ENCODE measurements around the gene PSMB7.

- TF ChIP-seq ESRRA (CRISPR knock-in tag; IDR thresholded peaks at IDR 0.05; ENCODE audit: low read depth) (no peak), ZNF512 (CRISPR knock-in tag; IDR thresholded peaks at IDR 0.05) (no peak), CTCF (CRISPR knock-in tag; IDR thresholded peaks at IDR 0.05) (no peak), POLR2AphosphoS5 (IDR thresholded peaks at IDR 0.05; ENCODE audit: low read depth, low read length) (no peak), ZKSCAN5 (CRISPR knock-in tag; IDR thresholded peaks at IDR 0.05) (no peak), ZNF121 (CRISPR knock-in tag; IDR thresholded peaks at IDR 0.05) (no peak), FOXJ3 (CRISPR knock-in tag; IDR thresholded peaks at IDR 0.05; ENCODE audit: borderline replicate concordance) (no peak), MZF1 (CRISPR knock-in tag; IDR thresholded peaks at IDR 0.05; ENCODE audit: borderline replicate concordance) (no peak)
Measured at GRCh38 chr9:124347206-124347967, 67.9 kb downstream of the PSMB7 start.
